ENCODE results near the gene PARD3. TPM values are rescaled to one million over a fixed set of nuclear protein-coding genes. Genes with fewer than 3 reads are reported as not detected.

Gene PARD3
- total RNA-seq, 2 experiments from 2014 or later = 0.53 to 0.71 TPM

GRCh38 chr10:34740321-34740720 lies 74.8 kb downstream of the PARD3 start:
- Mint-ChIP-seq H3K36me3 (ENCODE audit: low read depth) (no peaks in the 10 kb centered on the region), H3K4me1 (ENCODE audit: low read depth) (peaks cover 4% of the 10 kb centered on the region), H3K4me3 (no peak overlapping the region), H3K27ac (no peak overlapping the region), H3K27me3 (peaks cover 13% of the 10 kb centered on the region), H3K9me3 (no peaks in the 10 kb centered on the region)
- TF ChIP-seq CTCF (IDR thresholded peaks at IDR 0.05) = no peak
- Histone ChIP-seq H3K4me1 (ENCODE audit: insufficient read depth, low read length) (no peaks in the 10 kb centered on the region), H3K27ac (ENCODE audit: low read depth in 1 of 2, low read length in 2 of 2) (no peak overlapping the region), H3K9me3 (ENCODE audit: control insufficient read depth in 1 of 2, insufficient read depth in 1 of 2, low read length in 2 of 2) (no peaks in the 10 kb centered on the region), H3K27me3 (ENCODE audit: control insufficient read depth in 1 of 2, insufficient read depth in 2 of 2, low read length in 2 of 2) (peaks cover 0 to 10% of the 10 kb centered on the region in 2 experiments), H3K36me3 (ENCODE audit: insufficient read depth, low read length) (no peaks in the 10 kb centered on the region), H3K4me3 (ENCODE audit: low read length) (no peak overlapping the region)
- DNase-seq = no peak
- no peak for ATAC-seq (ENCODE audit: poor library complexity)
- CTCF ChIA-PET = interaction anchor here (0.6 kb wide), 2 partner anchors 10 to 33 kb away, joined by 3 read pairs; no protein-coding TSS in a partner anchor
- POLR2A ChIA-PET = no interaction called here
- intact Hi-C loops (cut with DNase I, micrococcal nuclease) = no loop called here

DNA sequence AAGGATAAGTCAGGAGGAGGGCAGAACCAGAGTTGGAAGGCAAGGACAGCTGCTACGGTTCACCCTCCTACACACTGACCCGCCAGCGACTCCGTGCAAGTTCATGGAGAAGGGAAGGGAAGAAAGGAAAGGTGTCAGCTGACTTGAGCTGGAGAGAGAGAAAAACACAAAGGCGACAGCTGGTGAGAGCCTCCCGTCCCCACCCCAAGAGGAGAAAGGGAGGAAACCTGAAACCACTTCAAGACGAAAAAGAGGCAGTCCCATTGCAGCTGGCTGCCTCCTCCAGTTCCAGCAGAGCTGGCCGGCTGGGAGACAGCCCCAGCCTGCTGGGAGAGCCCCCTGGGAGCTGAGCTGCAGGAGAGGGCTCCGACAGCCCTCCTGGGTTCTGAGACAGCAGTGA lies 75.2 kb downstream of the PARD3 start:
- Mint-ChIP-seq H3K9me3 (no peaks in the 10 kb centered on the region), H3K27me3 (peaks cover 13% of the 10 kb centered on the region), H3K27ac (no peak overlapping the region), H3K36me3 (ENCODE audit: low read depth) (no peaks in the 10 kb centered on the region), H3K4me1 (ENCODE audit: low read depth) (peaks cover 4% of the 10 kb centered on the region), H3K4me3 (no peak overlapping the region)
- intact Hi-C loops (cut with DNase I, micrococcal nuclease) = no loop called here
- Histone ChIP-seq H3K4me1 (ENCODE audit: insufficient read depth, low read length) (no peaks in the 10 kb centered on the region), H3K4me3 (ENCODE audit: low read length) (no peak overlapping the region), H3K36me3 (ENCODE audit: insufficient read depth, low read length) (no peaks in the 10 kb centered on the region), H3K9me3 (ENCODE audit: control insufficient read depth in 1 of 2, insufficient read depth in 1 of 2, low read length in 2 of 2) (no peaks in the 10 kb centered on the region), H3K27ac (ENCODE audit: low read depth in 1 of 2, low read length in 2 of 2) (no peak overlapping the region), H3K27me3 (ENCODE audit: control insufficient read depth in 1 of 2, insufficient read depth in 2 of 2, low read length in 2 of 2) (peaks cover 0 to 10% of the 10 kb centered on the region in 2 experiments)
- no peak for TF ChIP-seq CTCF (IDR thresholded peaks at IDR 0.05)
- ATAC-seq (ENCODE audit: poor library complexity) (no peak), DNase-seq (no peak)
- ChIA-PET POLR2A (no interaction called here), CTCF (no interaction called here)

DNA sequence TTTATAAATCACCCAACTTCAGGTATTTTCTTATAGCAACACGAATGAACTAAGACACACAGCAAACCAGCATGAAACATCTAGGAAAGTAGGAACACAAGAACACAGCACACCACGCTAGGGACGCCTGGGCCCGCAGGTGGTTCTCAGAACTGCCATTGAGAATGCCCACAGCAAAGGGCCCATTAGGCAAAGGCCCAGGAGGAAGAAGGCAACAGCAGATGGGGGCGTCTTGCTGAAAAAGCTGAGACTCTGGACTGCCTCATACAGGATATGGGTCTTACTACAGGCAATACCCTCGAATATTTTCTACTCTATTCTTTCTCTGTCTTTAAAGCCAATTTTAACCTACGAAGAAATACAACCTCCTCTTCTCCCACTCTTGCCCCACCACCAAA lies 77.3 kb downstream of the PARD3 start:
- Histone ChIP-seq H3K27ac (ENCODE audit: low read depth in 1 of 2, low read length in 2 of 2) (no peak overlapping the region), H3K9me3 (ENCODE audit: control insufficient read depth in 1 of 2, insufficient read depth in 1 of 2, low read length in 2 of 2) (no peaks in the 10 kb centered on the region), H3K36me3 (ENCODE audit: insufficient read depth, low read length) (no peaks in the 10 kb centered on the region), H3K4me3 (ENCODE audit: low read length) (no peak overlapping the region), H3K4me1 (ENCODE audit: insufficient read depth, low read length) (no peaks in the 10 kb centered on the region), H3K27me3 (ENCODE audit: control insufficient read depth in 1 of 2, insufficient read depth in 2 of 2, low read length in 2 of 2) (peaks cover 0 to 10% of the 10 kb centered on the region in 2 experiments)
- POLR2A ChIA-PET = no interaction called here
- intact Hi-C loops (cut with DNase I, micrococcal nuclease) = no loop called here
- Mint-ChIP-seq H3K27me3 (peaks cover 10% of the 10 kb centered on the region), H3K27ac (no peak overlapping the region), H3K9me3 (no peaks in the 10 kb centered on the region), H3K4me3 (no peak overlapping the region), H3K4me1 (ENCODE audit: low read depth) (peaks cover 4% of the 10 kb centered on the region), H3K36me3 (ENCODE audit: low read depth) (no peaks in the 10 kb centered on the region)
- ATAC-seq (ENCODE audit: poor library complexity) (no peak), DNase-seq (no peak)
- no peak for TF ChIP-seq CTCF (IDR thresholded peaks at IDR 0.05)
- CTCF ChIA-PET = no interaction called here
